Measurements from ENCODE around the gene MYBL2.
"Not testable (repeated sequence)": the region's sequence is repeated elsewhere in the genome, so short reads cannot be mapped to it uniquely, and the experiment has no call there.

Gene MYBL2

GRCh38 chr20:43750774-43751166 is 83.9 kb downstream of the MYBL2 start:
- no peak for DNase-seq

GRCh38 chr20:43751167-43752050 is 84.5 kb downstream of the MYBL2 start:
- DNase-seq: no peak

GRCh38 chr20:43752051-43752360 is 85.1 kb downstream of the MYBL2 start:
- no peak for DNase-seq

- peak in 3 of 56 donors; percentile 5 to 19 (median 9) for DNase-seq
Measured at GRCh38 chr20:43752561-43753301, 85.8 kb downstream of the MYBL2 start.

- DNase-seq: no peak
Measured at GRCh38 chr20:43755390-43755789, 88.5 kb downstream of the MYBL2 start.

GRCh38 chr20:43755851-43756250 is 88.9 kb downstream of the MYBL2 start:
- DNase-seq: no peak

GRCh38 chr20:43757888-43758287 is 91.0 kb downstream of the MYBL2 start:
- not testable (repeated sequence) for DNase-seq

- DNase-seq: peak in 9 of 56 donors; percentile 3 to 39 (median 6)
Measured at GRCh38 chr20:43761386-43762340, 94.7 kb downstream of the MYBL2 start.

- DNase-seq: no peak
Measured at GRCh38 chr20:43762911-43763310, 96.0 kb downstream of the MYBL2 start.

GRCh38 chr20:43765916-43766315 is 99.0 kb downstream of the MYBL2 start:
- peak in 9 of 56 donors; percentile 20 to 56 (median 42) for DNase-seq
